Lower leg skin (tissue), 4 donors: ENCODE results near the gene RNF19B. TPM values are rescaled to one million over a fixed set of nuclear protein-coding genes. Genes with fewer than 3 reads are reported as not detected.

Source experiments
- DNase-seq, 2 donors: peaks; one replicate each; pipeline ENCODE4 v3.0.0-alpha.2; 2019; ENCODE audit warnings: low spot score in 2 of 2
- H3K4me3 ChIP-seq: fragments of 200-600 bp; sonication (generic); 2 replicates; pipeline ENCODE4 v1.5.1; 2017; ENCODE audit warnings: mild to moderate bottlenecking, low read depth; ENCODE audit not compliant: poor library complexity, severe bottlenecking
- POLR2A ChIP-seq, 2 donors: fragments of 450-650 bp; IDR thresholded peaks; one replicate each; pipeline ENCODE4 v1.6.1; 2016 to 2017; ENCODE audit warnings: antibody characterized with exemption in 2 of 2, mild to moderate bottlenecking in 1 of 2, moderate library complexity in 1 of 2
- WGBS, 2 donors: methylation state at CpG; one replicate each; pipeline ENCODE4 v1.1.5; 2018; 5-methylcytosine and 5-hydroxymethylcytosine counted together
- intact Hi-C: fragments of 100-400 bp; cut with DNase I; formaldehyde crosslinking; loops from one replicate; pipeline ENCODE4 v1.15.0; 2023; ENCODE audit warnings: low total_unique reads
- total RNA-seq, 4 donors: library from RNA; depleted of rRNA; stranded (reverse); fragments of >200 nt; gene quantifications; one replicate each; pipeline ENCODE4 v1.1.0, GENCODE V29; 2016
- TF ChIP-seq, protein P1 (sequence below), 3 donors: fragments of 450-650 bp; IDR thresholded peaks; one replicate each; pipeline ENCODE4 v1.5.1; 2016; ENCODE audit warnings: antibody characterized with exemption in 3 of 3, mild to moderate bottlenecking in 3 of 3, moderate library complexity in 2 of 3

Gene RNF19B
- total RNA-seq, 4 donors from 2014 or later, result 29.5 to 42.6 (median 37.5) TPM

GRCh38 chr1:32960819-32961355 lies 3.7 kb downstream of the RNF19B start:
- no peak overlapping the region for H3K4me3 ChIP-seq
- TF ChIP-seq, protein P1, sequence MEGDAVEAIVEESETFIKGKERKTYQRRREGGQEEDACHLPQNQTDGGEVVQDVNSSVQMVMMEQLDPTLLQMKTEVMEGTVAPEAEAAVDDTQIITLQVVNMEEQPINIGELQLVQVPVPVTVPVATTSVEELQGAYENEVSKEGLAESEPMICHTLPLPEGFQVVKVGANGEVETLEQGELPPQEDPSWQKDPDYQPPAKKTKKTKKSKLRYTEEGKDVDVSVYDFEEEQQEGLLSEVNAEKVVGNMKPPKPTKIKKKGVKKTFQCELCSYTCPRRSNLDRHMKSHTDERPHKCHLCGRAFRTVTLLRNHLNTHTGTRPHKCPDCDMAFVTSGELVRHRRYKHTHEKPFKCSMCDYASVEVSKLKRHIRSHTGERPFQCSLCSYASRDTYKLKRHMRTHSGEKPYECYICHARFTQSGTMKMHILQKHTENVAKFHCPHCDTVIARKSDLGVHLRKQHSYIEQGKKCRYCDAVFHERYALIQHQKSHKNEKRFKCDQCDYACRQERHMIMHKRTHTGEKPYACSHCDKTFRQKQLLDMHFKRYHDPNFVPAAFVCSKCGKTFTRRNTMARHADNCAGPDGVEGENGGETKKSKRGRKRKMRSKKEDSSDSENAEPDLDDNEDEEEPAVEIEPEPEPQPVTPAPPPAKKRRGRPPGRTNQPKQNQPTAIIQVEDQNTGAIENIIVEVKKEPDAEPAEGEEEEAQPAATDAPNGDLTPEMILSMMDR (IDR thresholded peaks at IDR 0.05), result no peak
- no peak for TF ChIP-seq POLR2A (IDR thresholded peaks at IDR 0.05)
- WGBS, 2 donors, result 37 to 52% methylated on average over 8 of the region's 8 CpGs
- intact Hi-C loops, result no loop called here
- DNase-seq, result no peak

GRCh38 chr1:32960342-32960741 lies 4.3 kb downstream of the RNF19B start:
- no peak for DNase-seq
- intact Hi-C loops, result no loop called here
- TF ChIP-seq, protein P1 (IDR thresholded peaks at IDR 0.05), result no peak
- TF ChIP-seq POLR2A (IDR thresholded peaks at IDR 0.05), result no peak
- WGBS, 2 donors, result 31 to 50% methylated on average over 2 of the region's 2 CpGs
- no peak overlapping the region for H3K4me3 ChIP-seq

DNA sequence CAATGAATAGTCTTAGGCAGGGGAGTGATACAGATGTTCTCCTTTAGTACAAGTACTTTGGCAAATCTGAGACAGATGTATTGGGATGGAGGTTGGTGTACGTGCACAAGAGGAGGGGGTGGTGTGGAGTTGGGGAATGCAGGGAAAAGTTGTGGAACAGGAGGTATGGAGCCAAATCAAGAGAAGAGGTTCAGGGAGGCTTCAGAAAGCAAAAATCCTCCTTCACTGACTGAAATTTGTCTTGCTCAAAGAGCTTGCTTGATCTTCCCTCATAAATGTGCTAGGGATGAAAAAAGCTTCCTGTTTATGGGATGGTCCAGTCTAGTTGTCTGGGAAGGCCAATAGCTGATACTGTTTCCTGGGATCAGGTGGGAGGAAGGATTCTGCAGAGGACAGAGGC lies 5.8 kb downstream of the RNF19B start:
- intact Hi-C loops, result no loop called here
- 82 to 90% methylated on average over 1 of the region's 1 CpG for WGBS, 2 donors
- DNase-seq, result no peak
- TF ChIP-seq, protein P1 (IDR thresholded peaks at IDR 0.05), result no peak
- TF ChIP-seq POLR2A (IDR thresholded peaks at IDR 0.05), result no peak
- H3K4me3 ChIP-seq, result no peak overlapping the region

GRCh38 chr1:32957017-32957416 lies 7.6 kb downstream of the RNF19B start:
- 87 to 88% methylated on average over 3 of the region's 3 CpGs for WGBS, 2 donors
- TF ChIP-seq, protein P1 (IDR thresholded peaks at IDR 0.05), result no peak
- TF ChIP-seq POLR2A (IDR thresholded peaks at IDR 0.05), result no peak

DNA sequence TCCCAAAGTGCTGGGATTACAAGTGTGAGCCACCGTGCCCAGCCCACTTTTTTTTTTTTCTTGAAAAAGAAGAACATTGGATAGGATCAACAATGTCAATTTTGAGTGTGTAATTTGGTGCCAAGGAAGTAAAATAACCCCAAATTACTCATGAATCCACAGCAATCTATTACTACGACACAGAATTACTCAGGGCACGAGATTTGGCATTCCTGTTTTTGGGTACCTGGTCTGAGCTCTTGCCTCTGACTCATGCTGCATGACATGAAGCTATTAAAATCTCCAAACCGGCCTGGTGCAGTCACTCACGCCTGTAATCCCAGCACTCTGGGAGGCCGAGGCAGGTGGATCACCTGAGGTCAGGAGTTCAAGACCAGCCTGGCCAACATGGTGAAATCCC lies 10.4 kb downstream of the RNF19B start:
- intact Hi-C loops, result no loop called here
- TF ChIP-seq, protein P1 (IDR thresholded peaks at IDR 0.05), result no peak
- TF ChIP-seq POLR2A (IDR thresholded peaks at IDR 0.05), result no peak
- no peak overlapping the region for H3K4me3 ChIP-seq
- WGBS, 2 donors, result 68 to 69% methylated on average over 6 of the region's 6 CpGs
- no peak for DNase-seq

More at GRCh38 chr1:32957017-32957416, 7.6 kb downstream of the RNF19B start:
- no peak for DNase-seq
- intact Hi-C loops, result no loop called here
- H3K4me3 ChIP-seq, result no peak overlapping the region

DNA sequence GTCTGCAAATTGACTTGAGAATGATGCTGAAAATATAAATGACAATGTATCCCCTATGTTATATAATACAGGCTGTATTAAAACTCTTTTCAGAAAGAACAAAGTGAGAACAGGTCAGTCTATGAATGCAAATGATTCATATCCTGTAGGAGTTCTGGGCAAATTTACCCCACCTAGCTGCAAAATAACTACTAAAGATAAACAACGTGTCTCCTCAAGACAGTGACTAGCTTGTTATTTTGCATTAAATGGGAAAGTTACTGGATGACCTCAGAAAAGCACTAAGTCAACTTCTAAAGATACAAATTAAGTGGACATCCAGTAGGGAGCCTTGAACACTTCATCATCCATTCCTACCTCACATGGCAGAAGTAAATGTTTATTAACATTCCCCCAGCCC lies 11.1 kb downstream of the RNF19B start:
- DNase-seq, result no peak
- TF ChIP-seq POLR2A (IDR thresholded peaks at IDR 0.05), result no peak
- TF ChIP-seq, protein P1 (IDR thresholded peaks at IDR 0.05), result no peak
- intact Hi-C loops, result no loop called here
- H3K4me3 ChIP-seq, result no peak overlapping the region
- 14 to 29% methylated on average over 1 of the region's 1 CpG for WGBS, 2 donors
